GM19395 (cell line): Measurements from ENCODE around the gene DNAJA3.
"Not testable (repeated sequence)": the region's sequence is repeated elsewhere in the genome, so short reads cannot be mapped to it uniquely, and the experiment has no call there.

ENCODE experiments used
- ATAC-seq: cut with Tn5 transposase; IDR thresholded peaks from one replicate; pipeline ENCODE4 v1.9.1; 2021; ENCODE audit warnings: mild to moderate bottlenecking, moderate library complexity; ENCODE audit not compliant: unreplicated experiment

Gene DNAJA3

GRCh38 chr16:4386951-4387565 is 38.6 kb upstream of the DNAJA3 start:
- no peak for ATAC-seq

GRCh38 chr16:4387781-4388180 is 37.9 kb upstream of the DNAJA3 start:
- no peak for ATAC-seq

- ATAC-seq: no peak
Measured at GRCh38 chr16:4388271-4389021, 37.2 kb upstream of the DNAJA3 start.

- ATAC-seq: no peak
Measured at GRCh38 chr16:4389051-4389955, 36.4 kb upstream of the DNAJA3 start.

- no peak for ATAC-seq
Measured at GRCh38 chr16:4390266-4391260, 35.1 kb upstream of the DNAJA3 start.

GRCh38 chr16:4391631-4392381 is 33.9 kb upstream of the DNAJA3 start:
- ATAC-seq: no peak

GRCh38 chr16:4392382-4393239 is 33.1 kb upstream of the DNAJA3 start:
- no peak for ATAC-seq

GRCh38 chr16:4393240-4393600 is 32.4 kb upstream of the DNAJA3 start:
- no peak for ATAC-seq

- ATAC-seq: not testable (repeated sequence)
Measured at GRCh38 chr16:4393850-4394249, 31.8 kb upstream of the DNAJA3 start.

GRCh38 chr16:4395055-4395726 is 30.5 kb upstream of the DNAJA3 start:
- ATAC-seq: no peak

GRCh38 chr16:4399001-4399730 is 26.5 kb upstream of the DNAJA3 start:
- no peak for ATAC-seq

GRCh38 chr16:4401094-4401501 is 24.6 kb upstream of the DNAJA3 start:
- no peak for ATAC-seq

GRCh38 chr16:4401510-4401909 is 24.2 kb upstream of the DNAJA3 start:
- ATAC-seq: no peak

GRCh38 chr16:4402439-4403132 is 23.1 kb upstream of the DNAJA3 start:
- no peak for ATAC-seq

GRCh38 chr16:4403133-4403949 is 22.3 kb upstream of the DNAJA3 start:
- ATAC-seq: no peak
